Right kidney (tissue), 1 donor: Measurements from ENCODE around the gene C22orf39.

Experiments
- DNase-seq: peaks from one replicate; pipeline ENCODE4 v3.0.0-alpha.2; 2016

The C22orf39 gene

DNA sequence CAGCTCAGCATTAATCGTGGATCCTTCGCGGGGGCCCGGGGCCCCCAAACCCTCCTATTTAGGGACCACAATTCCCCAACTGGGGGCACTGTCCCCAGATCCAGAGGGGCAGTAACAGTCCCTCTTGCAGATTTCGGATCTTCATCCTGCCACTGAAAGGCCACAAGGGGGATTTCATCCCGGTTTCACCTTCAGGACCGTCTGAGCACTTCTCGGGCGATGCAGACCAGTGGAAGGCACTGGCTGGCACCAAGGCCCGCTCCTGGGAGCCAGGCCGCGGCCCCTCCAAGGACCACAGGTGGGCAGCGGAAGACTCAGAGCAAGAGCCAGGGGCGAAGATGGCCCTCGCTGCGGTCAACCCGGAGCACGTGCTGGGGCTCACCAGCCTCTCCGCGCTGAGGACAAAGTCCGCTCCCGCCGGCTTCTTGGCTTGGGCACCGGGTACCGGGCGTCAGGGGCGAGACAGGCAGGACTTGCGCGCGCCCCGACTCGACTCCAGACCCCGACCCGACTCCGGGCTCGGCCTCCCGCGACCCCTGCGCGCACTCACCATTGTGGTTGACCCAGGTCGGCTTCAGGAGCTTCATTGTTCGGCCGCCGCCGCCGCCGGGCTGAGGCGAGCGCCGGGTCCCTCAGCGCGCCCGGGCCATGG lies 16.5 kb downstream of the C22orf39 start:
- DNase-seq = peak; percentile 76

DNA sequence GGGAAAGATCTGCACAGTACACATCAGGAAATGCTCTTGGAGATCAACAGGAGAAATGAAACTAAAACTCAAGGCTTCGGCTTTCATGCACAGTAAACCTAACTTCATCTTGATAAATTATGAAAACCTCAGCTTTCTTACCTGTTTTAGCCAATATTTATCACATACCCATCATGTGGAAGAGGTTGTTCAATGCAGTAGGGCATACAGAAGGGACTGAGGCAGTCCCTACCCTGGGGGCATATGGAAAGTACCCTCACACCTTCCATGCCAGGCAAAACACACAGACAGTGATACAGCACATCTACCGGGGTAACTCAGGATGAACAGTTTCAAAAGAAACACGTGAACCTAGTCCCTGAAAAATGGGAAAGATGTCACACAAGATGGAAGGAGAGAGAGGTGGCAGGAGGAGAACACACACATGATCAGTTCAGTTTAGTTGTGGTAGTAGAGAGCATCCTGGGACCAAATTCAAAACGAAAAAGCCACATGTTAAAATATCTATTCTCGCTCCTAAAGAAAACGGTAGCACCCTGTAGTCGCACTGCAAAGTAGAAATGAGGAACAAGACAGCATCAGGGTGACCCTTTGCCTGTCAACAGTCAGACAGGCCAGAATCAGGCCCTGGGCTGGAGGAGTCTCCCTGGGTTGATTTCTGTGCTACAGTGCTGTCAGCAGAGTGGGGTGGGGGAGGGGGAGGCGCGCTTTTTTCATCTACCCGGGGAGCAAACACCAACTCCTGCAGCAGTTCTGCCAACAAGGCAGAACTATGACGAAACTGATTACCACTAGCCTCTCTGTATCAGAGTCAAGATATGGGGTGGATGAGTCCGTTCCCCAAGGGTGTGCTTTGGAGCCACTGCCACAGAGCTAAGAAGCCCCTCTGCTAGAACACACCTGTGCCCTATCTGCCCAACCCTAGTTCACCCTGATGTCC lies 17.3 kb downstream of the C22orf39 start:
- DNase-seq = peak; percentile 4

DNA sequence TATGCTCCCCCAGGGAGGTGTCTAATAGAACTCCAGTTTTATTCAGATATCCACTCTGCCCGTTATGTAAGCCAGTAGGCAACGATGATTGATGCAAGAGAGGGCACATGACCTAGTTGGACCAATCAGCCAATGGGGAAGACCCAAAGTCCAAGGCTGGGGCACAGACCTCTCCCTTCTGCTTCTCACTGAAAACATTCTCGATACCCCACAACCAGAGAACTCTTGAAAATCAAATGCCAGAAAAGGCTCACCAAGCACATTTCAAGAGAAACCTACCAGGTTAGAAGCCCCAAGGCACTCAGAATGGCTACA lies 23.4 kb downstream of the C22orf39 start:
- DNase-seq = no peak

DNA sequence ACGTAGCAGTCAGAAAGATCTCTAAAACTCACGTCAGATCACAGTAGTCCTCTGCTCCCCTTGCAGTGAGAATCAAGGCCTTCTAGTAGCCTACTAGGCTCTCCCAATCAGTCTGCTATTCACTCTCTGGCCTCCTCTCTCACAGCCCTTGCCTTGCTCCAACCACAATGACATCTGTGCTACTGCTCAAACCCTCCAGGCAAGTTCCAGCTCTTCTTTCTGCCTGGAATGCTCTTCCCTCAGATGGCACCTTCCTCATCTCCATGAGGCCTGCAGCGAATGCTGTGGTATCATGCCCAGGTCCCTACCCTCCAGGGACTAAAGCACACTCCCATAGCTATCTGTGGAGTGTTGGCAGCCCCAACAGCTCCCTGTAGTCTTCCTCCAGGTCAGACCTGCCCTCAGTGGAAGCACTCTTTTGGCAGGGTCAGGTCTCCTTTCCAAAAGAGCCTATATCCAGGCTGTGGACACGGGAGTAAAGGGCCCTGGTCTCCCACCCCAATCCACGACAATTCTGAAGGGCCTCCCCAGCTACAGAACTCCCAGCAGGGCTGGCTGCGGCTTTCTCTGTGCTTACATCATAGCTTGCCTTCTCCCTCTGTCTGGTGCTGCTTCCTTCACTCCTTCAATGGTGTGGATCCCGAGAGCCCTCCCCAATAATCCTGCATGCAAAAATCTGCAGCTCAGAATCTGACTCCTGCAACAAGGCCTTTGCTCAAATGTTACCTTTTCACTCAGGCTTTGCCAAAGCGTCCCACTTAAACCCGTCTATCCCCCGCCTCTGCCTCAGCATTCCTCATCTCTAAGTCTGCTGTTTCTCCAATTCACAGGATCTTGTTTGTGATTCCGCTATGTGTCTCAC lies 24.8 kb downstream of the C22orf39 start:
- no peak for DNase-seq

DNA sequence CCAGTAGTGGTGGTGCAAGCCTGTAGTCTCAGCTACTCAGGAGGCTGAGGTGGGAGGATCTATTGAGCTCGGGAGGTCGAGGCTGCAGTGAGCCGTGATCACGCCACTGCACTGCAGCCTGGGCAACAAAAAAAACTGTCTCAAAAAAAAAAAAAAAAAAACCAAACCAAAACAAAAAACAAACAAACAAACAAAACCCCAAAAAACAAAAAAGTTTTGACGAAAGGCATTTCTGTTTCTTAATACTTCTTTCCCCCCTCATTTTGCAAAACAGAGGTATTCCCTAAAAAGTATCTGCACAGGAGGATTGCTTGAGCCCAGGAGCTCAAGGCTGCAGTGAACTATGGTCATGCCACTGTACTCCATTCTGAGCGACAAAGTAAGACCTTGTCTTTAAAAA lies 27.2 kb downstream of the C22orf39 start:
- DNase-seq = no peak

DNA sequence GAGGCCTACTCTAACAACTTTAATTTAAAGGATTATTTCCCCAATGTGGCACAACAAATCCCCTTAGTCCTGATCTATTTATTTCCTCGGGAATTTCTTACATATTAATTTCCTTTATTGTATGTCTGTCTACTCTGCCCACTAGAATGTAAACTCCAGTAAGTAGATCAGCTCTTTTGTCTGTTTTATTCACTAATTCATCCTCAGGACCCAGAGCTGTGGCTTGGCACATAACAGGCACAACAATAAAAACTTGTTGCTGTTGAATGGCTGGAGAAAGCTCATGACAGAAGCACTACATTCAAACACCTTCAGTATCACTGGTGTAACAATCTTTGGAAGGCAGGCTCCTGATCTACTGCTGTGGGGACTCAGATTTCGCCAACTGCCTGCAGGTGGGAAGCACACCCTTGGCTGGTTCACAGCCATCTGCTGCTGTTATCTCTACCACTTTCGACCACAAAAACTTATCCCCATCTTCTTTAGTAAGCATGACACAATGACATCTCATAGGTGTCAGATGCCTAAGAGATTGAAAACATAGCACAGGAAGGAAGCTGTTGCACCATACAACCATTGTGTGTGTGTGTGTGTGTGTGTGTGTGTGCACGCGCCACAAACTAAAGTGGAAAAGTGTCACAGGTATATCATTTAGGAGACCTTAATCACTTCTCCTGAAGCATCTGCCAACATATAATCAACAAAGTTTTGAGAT lies 27.9 kb downstream of the C22orf39 start:
- no peak for DNase-seq

DNA sequence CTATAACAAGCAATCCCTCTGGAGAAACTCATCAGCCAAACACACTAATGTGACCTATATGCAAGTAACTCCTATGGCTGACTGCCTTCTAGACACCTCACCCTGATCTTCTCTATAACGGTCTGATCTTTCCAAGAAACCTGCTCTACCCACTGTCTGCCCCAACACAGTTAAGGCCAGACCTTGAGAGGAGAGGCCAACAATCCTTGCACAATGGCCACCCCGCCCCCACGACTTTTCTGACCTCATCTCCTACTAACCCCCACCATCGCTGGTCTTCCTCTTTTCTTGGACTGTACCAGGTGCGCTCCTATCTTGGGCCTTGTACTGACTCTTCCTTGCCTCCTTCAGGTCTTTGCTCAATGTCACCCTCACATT lies 28.4 kb downstream of the C22orf39 start:
- DNase-seq = no peak

DNA sequence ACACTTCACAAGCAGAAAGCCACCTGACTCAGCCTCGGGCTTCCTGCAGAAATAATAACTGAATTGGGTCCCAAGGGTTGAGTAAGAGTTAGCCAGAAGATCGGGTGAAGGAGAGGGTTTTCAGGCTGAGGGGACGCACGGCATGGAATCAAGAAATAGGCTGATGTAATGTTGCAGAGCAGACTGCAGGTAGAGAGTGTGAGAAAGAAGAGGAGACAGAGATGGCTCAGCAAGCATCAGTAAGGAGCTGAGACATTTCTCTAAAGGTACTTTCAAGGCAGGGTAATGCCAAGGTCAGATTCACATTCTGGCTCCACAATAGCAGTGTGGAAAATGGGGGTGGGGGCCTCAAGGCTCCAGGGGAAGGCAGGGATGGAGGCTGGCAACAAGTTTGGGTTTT lies 34.6 kb downstream of the C22orf39 start:
- no peak for DNase-seq

DNA sequence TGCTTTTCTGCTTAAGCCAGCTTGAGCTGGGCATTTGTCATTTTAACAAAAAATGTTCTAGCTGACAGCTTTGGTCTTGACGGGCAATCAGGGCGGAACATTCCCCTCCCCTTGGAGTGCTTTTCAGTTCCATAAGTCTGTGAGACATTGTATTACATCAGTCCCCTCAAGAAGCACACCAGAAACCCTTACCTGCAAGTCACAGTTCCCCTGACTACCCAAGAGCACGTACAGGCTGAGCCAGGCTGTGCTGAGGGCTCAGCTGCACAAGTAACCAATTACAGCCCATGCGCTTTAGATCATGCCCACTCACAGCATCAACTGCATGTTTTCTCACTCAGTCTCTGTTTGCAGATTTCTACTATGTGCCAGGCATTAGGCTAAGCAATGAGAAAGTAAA lies 35.0 kb downstream of the C22orf39 start:
- no peak for DNase-seq

DNA sequence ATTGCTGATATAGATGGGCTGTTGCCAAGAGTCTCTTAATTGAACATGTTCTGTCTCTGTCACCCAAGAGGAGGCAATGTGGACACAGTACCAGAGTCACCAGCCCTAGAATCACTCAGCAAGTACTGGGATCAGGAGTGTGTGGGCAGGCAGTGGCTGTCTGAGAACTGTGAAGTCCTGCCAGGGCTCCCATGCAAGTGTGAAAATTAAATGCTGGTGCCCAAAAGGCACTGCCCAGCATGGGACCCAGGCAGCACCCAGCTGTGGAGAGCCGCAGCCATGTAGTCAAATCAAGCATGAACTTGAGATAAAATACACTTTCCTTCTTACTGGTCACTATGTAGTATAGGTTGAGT lies 35.8 kb downstream of the C22orf39 start:
- no peak for DNase-seq

DNA sequence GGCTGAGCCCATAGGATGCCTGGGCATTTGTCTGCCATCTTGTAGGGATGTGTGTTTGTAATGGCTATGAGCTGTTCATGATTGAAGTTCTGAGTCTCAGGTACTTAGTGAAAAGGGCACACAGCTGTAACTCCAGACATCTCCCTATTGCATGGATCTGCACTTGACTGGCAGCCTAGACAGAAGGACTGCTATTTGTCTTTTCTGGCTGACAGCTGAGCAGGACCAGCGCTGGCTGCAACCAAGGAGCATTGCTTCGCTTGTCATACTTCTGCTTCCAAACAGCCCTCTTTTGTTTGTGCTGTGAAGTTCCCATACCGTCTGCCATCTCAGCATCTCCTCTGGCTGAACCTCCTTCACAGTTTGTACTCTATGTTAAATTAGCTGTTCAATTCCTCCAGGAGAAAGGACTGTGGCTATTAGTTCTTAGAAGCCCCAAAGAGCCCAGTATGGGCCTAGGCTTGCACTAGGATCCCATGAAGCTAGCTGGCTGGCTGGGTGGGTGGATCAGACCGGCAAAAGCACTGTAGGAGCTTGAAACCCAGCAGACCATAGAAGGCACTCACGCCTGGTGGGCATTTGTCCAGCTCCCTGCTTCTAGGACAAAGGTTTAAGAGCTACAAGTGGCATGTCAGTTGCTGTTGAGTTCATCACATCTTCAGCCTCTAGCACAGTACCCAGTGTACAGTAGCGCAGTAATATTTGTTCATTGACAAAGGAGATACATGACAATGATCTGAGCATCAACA lies 36.4 kb downstream of the C22orf39 start:
- DNase-seq = no peak

DNA sequence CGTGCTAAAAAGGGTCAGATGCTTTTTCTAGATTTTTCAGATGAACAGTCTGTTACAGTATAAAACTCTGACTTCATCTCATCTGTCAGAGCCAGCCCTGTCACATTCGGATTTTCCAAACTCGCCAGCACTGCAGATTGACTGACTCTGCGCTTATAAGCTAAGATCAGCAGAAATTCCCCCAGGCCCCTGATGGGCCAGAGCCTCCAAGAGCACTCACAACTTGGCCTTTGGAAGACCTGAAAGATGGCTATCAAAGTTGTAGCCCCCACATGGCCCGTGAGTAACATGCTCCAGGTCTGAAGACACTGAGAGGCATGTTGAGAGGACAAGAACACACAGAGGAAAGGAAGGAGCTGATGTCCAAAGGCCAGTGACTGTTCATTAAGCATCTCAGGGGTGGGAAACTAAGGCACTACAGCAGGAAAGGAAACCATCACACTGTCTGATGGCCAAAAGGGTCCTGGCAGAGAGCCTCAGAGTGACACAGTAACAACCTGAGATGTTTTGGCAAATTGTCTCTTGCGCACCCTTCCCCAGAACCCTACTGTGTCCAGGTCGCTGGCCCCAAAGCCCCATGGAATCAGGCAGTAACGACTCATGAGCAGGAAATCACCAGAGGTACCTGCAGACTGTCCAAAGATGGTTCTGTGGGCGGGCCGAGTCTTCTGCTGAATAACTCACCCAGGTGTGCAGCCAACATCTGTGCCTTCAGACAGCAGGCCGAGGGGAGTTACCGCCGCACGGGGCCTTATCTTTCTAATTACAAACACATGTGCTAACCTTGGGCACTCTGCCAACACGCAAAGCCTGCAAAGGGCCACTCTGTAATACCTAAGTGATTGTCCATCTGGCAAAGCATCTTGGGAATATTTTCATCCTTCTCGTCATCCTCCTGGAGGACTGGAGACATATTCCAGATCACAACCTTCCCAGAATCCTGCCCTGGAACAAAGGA lies 39.6 kb downstream of the C22orf39 start:
- no peak for DNase-seq

DNA sequence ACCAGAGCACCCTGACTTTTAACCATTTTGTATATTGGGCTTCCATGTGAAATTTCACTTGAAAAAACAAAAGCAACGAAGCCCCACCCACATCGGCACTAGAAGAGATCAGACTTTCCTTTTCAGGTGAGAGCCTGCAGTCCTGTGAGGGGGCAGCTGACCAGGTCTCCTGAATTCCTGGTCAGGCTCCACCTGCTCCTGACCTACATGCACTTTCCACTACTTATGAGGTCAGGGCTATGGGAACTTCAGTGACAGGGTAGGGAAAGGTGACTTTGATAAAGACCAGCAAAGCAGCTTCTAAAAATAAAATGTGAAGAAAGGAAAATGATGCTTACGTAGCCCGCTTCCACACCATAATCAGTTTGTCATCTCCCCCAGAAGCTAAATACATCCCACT lies 40.7 kb downstream of the C22orf39 start:
- no peak for DNase-seq

DNA sequence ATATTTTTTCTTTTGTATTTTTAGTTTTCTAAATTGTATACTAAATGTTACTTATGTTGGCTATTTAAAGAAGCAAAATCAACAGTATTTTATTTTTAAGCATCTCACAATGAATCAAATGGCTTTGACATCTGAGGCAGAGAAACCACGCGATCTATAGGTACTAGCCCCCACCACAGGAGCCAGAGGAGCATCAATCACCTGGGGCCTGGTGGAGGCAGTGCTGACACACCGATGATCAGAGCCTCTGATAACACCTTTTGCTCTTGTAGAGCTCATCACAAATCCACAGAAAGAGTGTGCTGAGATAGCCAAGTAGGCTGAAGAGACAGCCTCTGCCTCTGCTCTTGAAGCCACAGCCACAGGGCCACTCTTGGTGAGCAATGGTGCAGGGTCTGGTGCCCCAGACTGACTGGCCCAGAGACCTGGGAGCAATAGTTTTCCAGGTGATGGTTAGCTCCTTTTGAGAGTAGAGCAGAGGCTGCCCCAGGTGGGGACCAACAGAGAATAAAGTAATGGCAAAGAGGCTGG lies 41.2 kb downstream of the C22orf39 start:
- DNase-seq = no peak

DNA sequence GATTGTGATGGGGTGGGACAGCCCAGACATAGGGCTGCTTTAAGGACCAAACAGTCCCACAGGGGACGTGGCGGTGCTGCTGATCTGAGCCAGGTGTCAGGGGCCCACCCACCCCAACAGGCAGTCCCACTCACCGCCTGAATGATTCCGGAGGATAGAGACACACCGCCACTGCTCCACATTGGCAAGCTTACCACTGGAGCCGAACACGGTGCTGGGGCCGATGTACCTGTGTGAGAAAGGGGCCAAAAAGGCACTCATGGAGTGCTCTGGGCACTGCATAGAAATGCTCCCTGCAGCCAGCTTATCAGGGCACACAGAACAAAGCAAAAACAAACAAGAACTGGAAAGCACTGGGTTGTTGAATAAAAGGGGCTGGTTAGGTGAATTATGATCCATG lies 41.9 kb downstream of the C22orf39 start:
- DNase-seq = no peak

DNA sequence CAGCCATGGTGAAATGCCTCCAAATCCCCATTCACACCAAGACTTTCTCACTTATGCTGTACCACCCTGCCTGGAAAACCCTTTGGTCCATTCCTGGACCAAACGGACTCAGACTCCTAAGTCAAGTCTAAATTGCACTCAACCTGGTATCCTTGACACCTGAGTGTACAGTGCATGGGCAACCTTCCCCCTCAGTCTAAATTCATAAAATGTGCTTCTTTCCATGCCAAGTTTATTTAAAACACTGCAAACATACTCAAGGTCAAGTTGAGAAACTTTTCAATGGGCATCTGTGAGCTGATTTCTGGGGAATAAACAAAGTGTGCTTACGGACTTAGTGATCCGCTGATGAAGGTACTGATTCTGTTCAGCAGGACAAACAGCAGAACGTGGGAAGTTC lies 42.4 kb downstream of the C22orf39 start:
- DNase-seq = no peak

DNA sequence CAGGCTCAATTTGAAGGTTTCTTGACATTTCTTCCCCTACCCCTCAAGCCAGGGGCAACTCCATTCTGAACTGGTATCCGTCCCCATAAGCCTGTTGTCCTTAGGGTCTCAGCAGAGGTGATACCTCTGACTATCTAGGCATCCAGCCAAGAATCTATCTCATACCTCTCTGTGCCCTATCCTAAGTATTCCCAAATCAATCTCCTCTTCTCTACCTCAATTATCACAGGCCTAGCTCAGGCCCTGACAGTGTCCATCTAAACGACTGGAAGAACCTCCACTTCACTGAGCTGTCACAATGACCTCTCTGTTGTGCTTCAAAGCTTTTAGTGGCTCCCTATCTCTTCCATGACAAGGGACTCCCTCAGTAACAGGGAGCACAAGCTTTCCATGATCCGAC lies 42.8 kb downstream of the C22orf39 start:
- DNase-seq = no peak

DNA sequence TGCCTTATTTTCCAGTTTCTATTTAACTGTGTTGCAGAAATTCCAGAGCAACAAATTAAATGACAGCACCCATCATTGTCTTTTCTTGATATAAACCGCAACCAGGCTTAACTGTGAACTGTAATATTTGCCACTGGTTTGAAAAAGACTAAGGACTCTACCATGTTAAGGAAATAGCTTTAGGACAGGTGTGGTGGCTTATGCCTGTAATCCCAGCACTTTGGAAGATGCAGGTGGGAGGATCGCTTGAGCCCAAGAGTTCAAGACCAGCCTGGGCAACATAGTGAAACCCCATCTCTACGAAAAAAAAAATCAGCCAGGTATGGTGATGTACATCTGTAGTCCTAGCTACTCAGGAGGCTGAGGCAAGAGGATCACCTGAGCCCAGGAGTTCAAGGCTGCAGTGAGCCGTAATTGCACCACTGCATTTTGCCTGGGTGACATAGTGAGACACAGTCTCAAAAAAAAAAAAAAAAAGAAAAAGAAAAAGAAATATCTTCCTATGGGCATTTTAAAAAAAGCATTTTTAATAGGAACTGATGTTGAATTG lies 44.8 kb downstream of the C22orf39 start:
- DNase-seq = no peak

DNA sequence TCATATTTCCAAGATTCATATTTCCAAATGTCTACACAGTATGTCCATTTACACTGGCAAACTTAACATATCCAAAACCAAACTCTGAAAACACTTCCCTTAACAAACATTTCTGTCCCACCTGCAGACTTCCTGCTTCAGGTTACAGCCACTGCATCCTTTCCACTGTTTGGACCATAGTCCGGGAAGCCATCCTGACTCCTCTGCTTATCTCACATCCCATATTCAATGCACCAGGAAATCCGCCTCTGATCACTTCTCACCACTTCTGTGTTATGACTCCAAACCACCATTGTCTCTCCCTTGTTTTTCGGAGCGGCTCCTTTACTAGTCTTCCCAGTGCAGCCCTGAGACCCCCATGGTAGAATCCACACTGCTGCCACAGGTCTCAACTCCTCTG lies 46.0 kb downstream of the C22orf39 start:
- no peak for DNase-seq

DNA sequence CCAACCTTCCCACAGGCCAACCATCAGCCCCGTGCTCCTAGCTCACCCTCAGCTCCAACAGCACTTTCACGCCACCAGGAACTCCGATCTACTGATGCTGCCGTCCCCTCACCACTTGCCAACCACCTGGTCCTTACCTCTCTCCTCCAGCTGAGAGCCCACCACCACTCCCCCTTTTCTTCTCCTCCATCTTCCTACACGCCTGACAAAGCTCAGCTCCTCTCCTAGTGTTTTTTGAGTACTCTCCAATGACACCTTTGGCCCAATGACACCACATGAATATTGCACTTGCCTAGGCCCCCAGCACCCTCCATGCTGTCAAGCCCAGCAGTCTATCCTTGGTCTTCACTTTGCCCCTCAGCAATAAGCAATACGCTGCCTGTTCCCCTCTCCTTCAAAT lies 46.6 kb downstream of the C22orf39 start:
- no peak for DNase-seq
